ENCODE measurements around the gene PLA2G4B.

GRCh38 chr15:41857316-41857715, 18.7 kb downstream of the PLA2G4B start:
- TF ChIP-seq CTCF (conservative IDR thresholded peaks at IDR 0.05; ENCODE audit: low read length) (no peak), EZH2phosphoT487 (IDR thresholded peaks at IDR 0.05; ENCODE audit: borderline replicate concordance) (no peak)
